IPS-NIHi7 (cell line): Measurements from ENCODE around the gene DNAJC5.
"Not testable (repeated sequence)": the region's sequence is repeated elsewhere in the genome, so short reads cannot be mapped to it uniquely, and the experiment has no call there.

Experiments used
- DNase-seq: peaks from one replicate; pipeline ENCODE4 v3.0.0; 2012; ENCODE audit warnings: mixed read lengths; ENCODE audit errors: extremely low spot score

Gene DNAJC5

GRCh38 chr20:63955281-63955826, 60.4 kb downstream of the DNAJC5 start:
- DNase-seq: peak; percentile 28

GRCh38 chr20:63955827-63956663, 61.1 kb downstream of the DNAJC5 start, which contains the start of gene UCKL1:
UCKL1 (minus strand) TSS chr20:63956416; CDS start chr20:63956372, 44 bp downstream.
- DNase-seq: peak; percentile 90

GRCh38 chr20:63956664-63957003, 61.7 kb downstream of the DNAJC5 start:
- no peak for DNase-seq

DNA sequence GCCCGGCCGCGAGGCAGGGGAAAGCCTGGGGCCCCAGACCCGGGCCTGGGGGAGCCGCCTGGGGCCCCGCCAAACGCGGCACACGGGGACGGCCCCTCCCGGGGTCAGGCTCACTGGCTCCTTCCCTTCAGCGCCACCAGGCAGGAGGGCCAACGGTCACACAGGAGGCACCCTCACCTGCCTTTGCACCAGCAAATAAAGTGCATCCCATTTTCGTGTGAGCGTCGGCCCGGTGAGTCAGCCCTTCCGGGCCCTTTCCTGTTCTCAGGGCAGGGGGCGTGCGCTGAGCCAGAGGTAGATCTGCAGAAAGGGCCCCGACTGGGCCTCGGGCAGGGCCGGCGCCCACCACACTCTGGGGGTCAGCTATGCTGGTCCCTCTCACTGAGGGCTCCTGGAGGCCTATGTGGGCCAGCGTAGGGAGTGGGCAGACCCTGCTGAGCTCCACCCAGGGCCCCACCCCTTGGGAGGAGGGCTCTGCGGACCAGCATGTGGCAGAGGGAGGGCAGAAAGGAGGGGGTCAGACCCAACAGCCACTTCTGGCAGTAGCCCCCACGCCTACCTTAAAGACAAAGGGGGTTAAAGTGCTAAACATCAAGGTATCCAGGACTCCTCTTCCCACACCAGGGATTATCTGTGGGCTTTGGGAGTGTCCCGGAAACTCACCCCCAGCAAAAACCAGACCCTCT, 62.2 kb downstream of the DNAJC5 start:
- DNase-seq: peak; percentile 80

DNA sequence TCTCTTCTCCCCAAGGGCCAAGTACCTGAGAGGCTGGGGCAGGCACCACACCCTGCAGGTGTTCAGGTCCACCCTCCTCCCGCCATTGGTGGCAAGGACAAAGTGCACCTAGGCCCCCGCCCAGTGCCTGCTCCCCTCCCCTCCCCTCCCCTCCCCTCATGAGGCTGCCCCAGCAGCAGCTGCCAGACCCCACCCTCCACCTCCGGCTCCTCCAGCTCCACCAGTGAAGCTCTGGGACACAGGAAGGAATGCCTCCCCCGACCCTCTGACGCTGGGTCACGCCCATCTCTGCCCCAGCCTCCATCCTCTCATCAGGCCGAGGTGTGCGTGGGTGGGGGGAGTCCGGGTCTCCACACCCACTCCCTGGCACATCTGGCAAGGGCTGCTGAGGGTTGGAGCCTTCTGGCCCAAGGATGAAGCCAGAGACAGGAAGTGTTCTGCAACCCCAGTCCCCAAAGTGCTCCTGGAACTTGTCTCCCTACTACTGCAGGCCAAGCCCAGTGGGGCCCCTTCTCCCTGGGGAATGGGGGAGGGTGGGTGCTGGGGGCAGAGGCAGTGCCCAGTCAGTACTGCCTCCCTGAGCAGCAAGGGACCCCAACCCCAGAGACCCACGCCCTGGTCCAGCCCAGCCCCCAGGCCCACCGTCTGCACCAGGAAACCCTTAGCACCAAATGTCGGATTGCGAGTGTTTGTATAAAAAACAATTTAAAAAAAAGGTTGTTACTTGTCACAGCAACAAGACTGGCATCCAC, 62.9 kb downstream of the DNAJC5 start:
- DNase-seq: peak; percentile 84

DNA sequence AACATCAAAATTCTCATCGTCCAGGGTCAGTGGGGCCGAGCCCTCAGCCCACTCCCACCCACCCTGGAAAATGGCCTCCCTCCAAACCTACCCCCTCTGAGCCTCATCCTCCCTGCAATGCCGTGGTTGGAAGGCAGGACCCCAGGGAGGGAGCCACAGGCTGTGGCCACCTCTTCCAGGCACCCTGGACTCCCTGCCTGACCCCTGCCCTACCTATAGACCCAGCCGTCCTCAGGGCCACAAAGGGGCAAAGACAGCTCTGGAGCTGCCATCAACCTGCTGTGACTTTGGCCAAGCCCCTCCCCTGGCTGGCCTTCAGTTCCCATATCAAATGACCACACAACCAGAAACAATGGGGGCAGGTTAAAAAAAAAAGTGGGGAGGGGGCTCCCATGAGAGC, 63.5 kb downstream of the DNAJC5 start:
- no peak for DNase-seq

- no peak for DNase-seq
Observed at GRCh38 chr20:63958964-63959698, 64.2 kb downstream of the DNAJC5 start.

DNA sequence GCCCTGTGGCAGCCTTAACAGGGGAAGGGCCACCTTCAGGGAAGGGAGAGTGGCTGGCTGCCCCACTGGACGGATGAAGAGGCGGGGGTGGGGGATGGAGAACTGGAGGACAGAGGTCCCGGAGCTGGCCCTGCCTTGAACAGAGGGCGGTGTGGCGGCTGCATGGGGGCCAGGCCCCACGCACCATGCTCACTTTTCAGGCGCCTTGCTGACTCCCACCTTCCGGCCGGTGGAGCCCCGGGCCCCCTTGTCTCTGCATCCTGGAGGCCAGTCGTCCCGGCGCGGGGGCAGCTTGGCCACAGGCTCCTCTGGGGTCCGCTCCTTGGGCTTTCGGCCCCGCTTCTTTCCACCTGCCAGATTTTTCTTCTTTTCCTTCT, 64.8 kb downstream of the DNAJC5 start:
- no peak for DNase-seq

GRCh38 chr20:63960654-63961621, 66.0 kb downstream of the DNAJC5 start:
- not testable (repeated sequence) for DNase-seq

DNA sequence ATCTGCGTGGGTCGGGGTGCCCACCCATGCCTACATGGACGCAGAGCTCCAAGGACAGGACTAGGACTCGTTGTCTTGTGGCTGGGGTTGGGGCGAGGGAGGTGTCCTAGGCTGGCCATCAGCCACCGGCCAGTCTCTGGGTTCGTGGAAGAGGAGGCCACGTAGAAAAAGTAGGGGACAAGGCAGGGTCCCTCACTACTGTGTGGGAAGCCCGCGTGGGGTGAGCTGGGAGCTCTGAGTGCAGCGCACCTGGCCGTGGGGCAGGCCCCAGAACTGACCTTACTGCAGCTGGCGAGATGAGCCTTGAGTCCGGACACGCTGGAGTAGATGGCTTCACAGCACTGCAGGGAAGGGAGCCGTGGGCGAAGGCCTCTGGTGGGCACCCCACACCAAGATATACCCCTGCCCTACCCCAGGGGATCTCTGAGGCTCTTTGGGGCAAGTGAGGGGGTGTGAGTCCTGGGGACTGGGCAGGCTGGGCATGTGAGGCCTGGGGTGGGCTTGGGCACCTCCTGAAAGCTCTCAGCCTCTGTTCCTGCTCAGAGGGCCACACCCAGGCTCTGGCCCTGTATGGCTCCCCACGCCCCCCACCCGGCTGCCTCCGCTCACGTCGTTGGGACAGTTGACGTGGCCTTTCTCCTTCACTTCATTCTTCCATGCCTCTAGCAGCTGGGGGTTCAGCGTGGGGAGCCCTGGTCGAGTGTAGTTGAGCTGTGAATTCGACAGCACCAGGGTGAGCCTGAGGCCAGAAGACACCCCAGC, 66.9 kb downstream of the DNAJC5 start:
- DNase-seq: no peak

DNA sequence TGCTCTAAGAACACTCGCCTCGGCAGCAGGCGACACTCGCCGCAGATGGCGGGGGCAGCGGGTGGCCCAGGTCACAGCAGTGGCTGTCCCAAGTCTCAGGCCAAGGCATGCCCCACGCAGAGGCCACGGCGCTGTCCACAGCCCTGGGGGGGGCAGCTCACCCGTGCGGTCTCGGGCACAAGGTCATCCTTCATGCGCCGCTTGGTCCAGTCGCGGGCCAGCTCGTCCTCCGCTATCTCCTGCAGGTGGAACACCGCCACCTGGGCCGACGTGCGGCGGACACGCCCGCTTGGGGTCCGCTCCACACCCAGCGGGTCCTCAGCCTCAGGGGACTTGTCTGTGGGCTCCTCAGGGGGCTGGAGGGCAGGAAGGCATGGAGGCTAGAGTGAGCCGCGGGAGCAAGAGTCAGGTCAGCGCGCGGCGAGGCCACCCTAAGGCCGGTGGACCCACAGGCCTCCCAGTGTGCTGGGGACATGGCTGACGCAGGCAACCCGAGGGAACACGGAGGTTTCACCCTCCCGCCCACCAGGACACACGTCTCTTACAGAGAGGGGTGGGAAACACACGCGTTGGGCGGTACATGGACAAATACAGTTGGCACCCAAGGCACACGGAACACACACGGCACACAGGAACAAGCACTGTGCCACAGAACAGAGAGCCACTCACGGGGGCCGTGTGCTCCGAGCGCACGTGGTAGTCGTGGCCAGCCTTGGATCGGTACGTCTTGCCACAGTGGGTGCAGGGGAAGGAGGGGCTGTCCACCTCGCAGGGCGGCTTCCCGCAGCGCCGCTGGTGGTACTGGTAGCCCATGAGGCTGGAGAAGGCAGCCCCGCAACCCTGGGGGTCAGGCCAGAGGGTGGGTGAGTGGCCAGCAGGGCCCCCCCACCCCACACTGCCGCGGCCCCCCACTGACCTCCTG, 67.8 kb downstream of the DNAJC5 start:
- DNase-seq: no peak

GRCh38 chr20:63963348-63963741, 68.4 kb downstream of the DNAJC5 start:
- no peak for DNase-seq

- no peak for DNase-seq
Observed at GRCh38 chr20:63963784-63964301, 68.9 kb downstream of the DNAJC5 start.

GRCh38 chr20:63964412-63964811, 69.5 kb downstream of the DNAJC5 start:
- no peak for DNase-seq

- DNase-seq: no peak
Observed at GRCh38 chr20:63966172-63966943, 71.4 kb downstream of the DNAJC5 start.

DNA sequence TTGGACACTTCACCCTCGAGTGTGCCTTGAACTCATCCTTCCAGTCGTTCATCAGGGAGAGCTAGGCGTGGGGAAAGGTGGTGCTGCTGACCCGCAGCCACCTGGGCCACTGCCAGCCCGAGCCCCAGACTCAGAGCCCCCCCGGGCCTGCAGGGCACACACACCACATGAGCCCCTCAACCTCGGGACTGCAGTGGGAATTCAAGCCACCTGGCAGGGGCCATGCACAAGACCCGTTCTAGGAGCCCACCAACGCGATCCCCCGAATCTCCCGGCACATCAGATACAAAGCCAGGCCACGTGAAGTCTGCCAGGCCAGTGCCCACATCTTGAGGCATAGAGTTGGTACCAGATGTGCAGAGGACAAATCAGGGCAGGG, 72.0 kb downstream of the DNAJC5 start:
- no peak for DNase-seq

- no peak for DNase-seq
Observed at GRCh38 chr20:63967330-63968135, 72.6 kb downstream of the DNAJC5 start.
